DND-41 (cell line): ENCODE data around the gene BOD1L1.

Experiments
- EZH2 ChIP-seq: IDR thresholded peaks from 3 replicates; pipeline ENCODE4 v1.6.1; 2012; ENCODE audit warnings: borderline replicate concordance, low read depth, mild to moderate bottlenecking, moderate library complexity, low read length, inconsistent platforms; ENCODE audit not compliant: severe bottlenecking
- TF ChIP-seq, protein P1 (sequence below): IDR thresholded peaks from 2 replicates; pipeline ENCODE4 v1.5.1; 2012; ENCODE audit warnings: borderline replicate concordance, low read length, moderate library complexity, mild to moderate bottlenecking; ENCODE audit not compliant: poor library complexity, severe bottlenecking; ENCODE audit errors: extremely low read depth

DNA sequence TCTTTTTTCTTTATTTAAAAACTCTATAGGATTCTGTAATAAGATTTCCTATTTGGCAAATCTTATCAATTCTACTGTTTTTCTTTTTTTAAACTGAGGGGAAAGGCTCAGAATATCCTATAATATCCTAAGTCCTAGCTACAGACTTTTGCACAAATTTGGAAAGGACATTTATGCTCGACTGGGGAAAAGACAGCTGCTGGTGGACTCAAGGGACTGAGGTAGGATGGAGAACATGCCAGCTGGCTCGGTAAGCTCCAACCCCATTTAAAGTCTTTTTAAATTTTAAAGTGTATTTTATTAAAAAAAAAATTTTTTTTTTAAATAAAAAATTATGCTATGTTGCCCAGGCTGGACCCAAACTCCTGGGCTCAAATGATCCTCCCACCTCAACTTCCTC, 36.8 kb downstream of the BOD1L1 start:
- TF ChIP-seq, protein P1, sequence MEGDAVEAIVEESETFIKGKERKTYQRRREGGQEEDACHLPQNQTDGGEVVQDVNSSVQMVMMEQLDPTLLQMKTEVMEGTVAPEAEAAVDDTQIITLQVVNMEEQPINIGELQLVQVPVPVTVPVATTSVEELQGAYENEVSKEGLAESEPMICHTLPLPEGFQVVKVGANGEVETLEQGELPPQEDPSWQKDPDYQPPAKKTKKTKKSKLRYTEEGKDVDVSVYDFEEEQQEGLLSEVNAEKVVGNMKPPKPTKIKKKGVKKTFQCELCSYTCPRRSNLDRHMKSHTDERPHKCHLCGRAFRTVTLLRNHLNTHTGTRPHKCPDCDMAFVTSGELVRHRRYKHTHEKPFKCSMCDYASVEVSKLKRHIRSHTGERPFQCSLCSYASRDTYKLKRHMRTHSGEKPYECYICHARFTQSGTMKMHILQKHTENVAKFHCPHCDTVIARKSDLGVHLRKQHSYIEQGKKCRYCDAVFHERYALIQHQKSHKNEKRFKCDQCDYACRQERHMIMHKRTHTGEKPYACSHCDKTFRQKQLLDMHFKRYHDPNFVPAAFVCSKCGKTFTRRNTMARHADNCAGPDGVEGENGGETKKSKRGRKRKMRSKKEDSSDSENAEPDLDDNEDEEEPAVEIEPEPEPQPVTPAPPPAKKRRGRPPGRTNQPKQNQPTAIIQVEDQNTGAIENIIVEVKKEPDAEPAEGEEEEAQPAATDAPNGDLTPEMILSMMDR = no peak
- TF ChIP-seq EZH2 = no peak
